Measurements from ENCODE around the gene RPTOR.
A peak's percentile ranks its signal among the peaks of the same experiment; 100 is the strongest.
"Not testable (repeated sequence)": the region's sequence is repeated elsewhere in the genome, so short reads cannot be mapped to it uniquely, and the experiment has no call there.

Gene RPTOR

GRCh38 chr17:80544655-80545498 is at the start of gene RPTOR:
RPTOR (plus strand) TSS chr17:80544838; CDS start chr17:80545630, 792 bp downstream.
- peak; percentile 91 for DNase-seq

GRCh38 chr17:80497726-80498241 is 46.9 kb upstream of the RPTOR start:
- DNase-seq: no peak

- no peak for DNase-seq
Measured at GRCh38 chr17:80498242-80498919, 46.3 kb upstream of the RPTOR start.

GRCh38 chr17:80498920-80499410 is 45.7 kb upstream of the RPTOR start:
- no peak for DNase-seq

GRCh38 chr17:80499560-80499959 is 45.1 kb upstream of the RPTOR start:
- no peak for DNase-seq

GRCh38 chr17:80499961-80500665 is 44.5 kb upstream of the RPTOR start:
- no peak for DNase-seq

- no peak for DNase-seq
Measured at GRCh38 chr17:80501741-80502577, 42.7 kb upstream of the RPTOR start.

GRCh38 chr17:80502578-80502877 is 42.1 kb upstream of the RPTOR start:
- no peak for DNase-seq

GRCh38 chr17:80503031-80503430 is 41.6 kb upstream of the RPTOR start:
- no peak for DNase-seq

- DNase-seq: no peak
Measured at GRCh38 chr17:80503921-80504320, 40.7 kb upstream of the RPTOR start.

GRCh38 chr17:80504686-80505413 is 39.8 kb upstream of the RPTOR start:
- no peak for DNase-seq

- not testable (repeated sequence) for DNase-seq
Measured at GRCh38 chr17:80507177-80507576, 37.5 kb upstream of the RPTOR start.

- no peak for DNase-seq
Measured at GRCh38 chr17:80507965-80508364, 36.7 kb upstream of the RPTOR start.

GRCh38 chr17:80509311-80509710 is 35.3 kb upstream of the RPTOR start:
- no peak for DNase-seq

- DNase-seq: no peak
Measured at GRCh38 chr17:80510132-80510531, 34.5 kb upstream of the RPTOR start.

- no peak for DNase-seq
Measured at GRCh38 chr17:80510772-80511171, 33.9 kb upstream of the RPTOR start.

- no peak for DNase-seq
Measured at GRCh38 chr17:80511222-80512180, 33.1 kb upstream of the RPTOR start.

GRCh38 chr17:80512233-80512632 is 32.4 kb upstream of the RPTOR start:
- DNase-seq: no peak

- no peak for DNase-seq
Measured at GRCh38 chr17:80513201-80513600, 31.4 kb upstream of the RPTOR start.

- no peak for DNase-seq
Measured at GRCh38 chr17:80513892-80514291, 30.7 kb upstream of the RPTOR start.
